ENCODE measurements around the gene WDR48. TPM values are rescaled to one million over a fixed set of nuclear protein-coding genes. Genes with fewer than 3 reads are reported as not detected.

The WDR48 gene
- total and polyA plus RNA-seq, 9 donors, result 27.7 to 39.4 (median 33.3) TPM

- Histone ChIP-seq H3K36me3 (ENCODE audit: control insufficient read depth, insufficient read depth, low read length) (peaks cover 11% of the 10 kb centered on the region), H3K4me1 (ENCODE audit: control insufficient read depth, insufficient read depth, low read length) (peaks cover 32% of the 10 kb centered on the region), H3K27ac (ENCODE audit: low read length) (peak overlapping the region; percentile 92), H3K27me3 (ENCODE audit: control insufficient read depth, insufficient read depth, low read length) (no peaks in the 10 kb centered on the region), H3K9me3 (replicated peaks; ENCODE audit: control insufficient read depth, low read depth, low read length) (no peaks in the 10 kb centered on the region), H3K4me3 (ENCODE audit: low read length) (peak overlapping the region; percentile 93)
- DNase-seq, result peak; percentile 46
- WGBS (ENCODE audit: insufficient coverage), result 2% methylated on average over 13 of the region's 16 CpGs
Observed at GRCh38 chr3:39106281-39106811, 54.5 kb downstream of the WDR48 start.

GRCh38 chr3:39106851-39107387 lies 55.1 kb downstream of the WDR48 start:
- under 1% methylated on average over 55 of the region's 55 CpGs for WGBS (ENCODE audit: insufficient coverage)
- Histone ChIP-seq H3K27ac (ENCODE audit: low read length) (peak overlapping the region; percentile 92), H3K9me3 (replicated peaks; ENCODE audit: control insufficient read depth, low read depth, low read length) (no peaks in the 10 kb centered on the region), H3K4me3 (ENCODE audit: low read length) (peak overlapping the region; percentile 93), H3K27me3 (ENCODE audit: control insufficient read depth, insufficient read depth, low read length) (no peaks in the 10 kb centered on the region), H3K4me1 (ENCODE audit: control insufficient read depth, insufficient read depth, low read length) (peaks cover 32% of the 10 kb centered on the region), H3K36me3 (ENCODE audit: control insufficient read depth, insufficient read depth, low read length) (peaks cover 11% of the 10 kb centered on the region)
- peak; percentile 64 for DNase-seq

- H3K4me1 ChIP-seq (ENCODE audit: control insufficient read depth, insufficient read depth, low read length), result peaks cover 32% of the 10 kb centered on the region
- DNase-seq, result peak; percentile 97
- H3K27ac ChIP-seq (ENCODE audit: low read length), result peak within 1 kb of the TSS; percentile 92
- peaks cover 9% of the 10 kb centered on the region for H3K36me3 ChIP-seq (ENCODE audit: control insufficient read depth, insufficient read depth, low read length)
- no peaks in the 10 kb centered on the region for H3K9me3 ChIP-seq (replicated peaks; ENCODE audit: control insufficient read depth, low read depth, low read length)
- peak within 1 kb of the TSS; percentile 93 for H3K4me3 ChIP-seq (ENCODE audit: low read length)
- under 1% methylated on average over 72 of the region's 74 CpGs for whole genome bisulfite sequencing (ENCODE audit: insufficient coverage)
- no peaks in the 10 kb centered on the region for H3K27me3 ChIP-seq (ENCODE audit: control insufficient read depth, insufficient read depth, low read length)
Observed at GRCh38 chr3:39107388-39108199, 55.8 kb downstream of the WDR48 start, which contains the start of the genes GORASP1 and TTC21A. Gene GORASP1, minus strand, starts transcription at chr3:39107627. Its CDS starts 86 bp downstream, at chr3:39107541. Gene TTC21A, plus strand, starts transcription at chr3:39107680. Its CDS starts 158 bp downstream, at chr3:39107838.

GRCh38 chr3:39108200-39108710 lies 56.4 kb downstream of the WDR48 start:
- peaks cover 4% of the 10 kb centered on the region for H3K36me3 ChIP-seq (ENCODE audit: control insufficient read depth, insufficient read depth, low read length)
- peak overlapping the region; percentile 93 for H3K4me3 ChIP-seq (ENCODE audit: low read length)
- WGBS (ENCODE audit: insufficient coverage), result 20% methylated on average over 2 of the region's 2 CpGs
- DNase-seq, result peak; percentile 61
- H3K27me3 ChIP-seq (ENCODE audit: control insufficient read depth, insufficient read depth, low read length), result no peaks in the 10 kb centered on the region
- H3K4me1 ChIP-seq (ENCODE audit: control insufficient read depth, insufficient read depth, low read length), result peaks cover 32% of the 10 kb centered on the region
- peak overlapping the region; percentile 92 for H3K27ac ChIP-seq (ENCODE audit: low read length)
- no peaks in the 10 kb centered on the region for H3K9me3 ChIP-seq (replicated peaks; ENCODE audit: control insufficient read depth, low read depth, low read length)

- WGBS (ENCODE audit: insufficient coverage), result 81% methylated on average over 3 of the region's 5 CpGs
- Histone ChIP-seq H3K9me3 (replicated peaks; ENCODE audit: control insufficient read depth, low read depth, low read length) (no peaks in the 10 kb centered on the region), H3K4me1 (ENCODE audit: control insufficient read depth, insufficient read depth, low read length) (peaks cover 32% of the 10 kb centered on the region), H3K27ac (ENCODE audit: low read length) (no peak overlapping the region), H3K27me3 (ENCODE audit: control insufficient read depth, insufficient read depth, low read length) (no peaks in the 10 kb centered on the region), H3K36me3 (ENCODE audit: control insufficient read depth, insufficient read depth, low read length) (no peaks in the 10 kb centered on the region), H3K4me3 (ENCODE audit: low read length) (no peak overlapping the region)
- DNase-seq, result no peak
Observed at GRCh38 chr3:39109086-39109485, 57.3 kb downstream of the WDR48 start.

- H3K36me3 ChIP-seq (ENCODE audit: control insufficient read depth, insufficient read depth, low read length), result no peaks in the 10 kb centered on the region
- no peak overlapping the region for H3K27ac ChIP-seq (ENCODE audit: low read length)
- no peaks in the 10 kb centered on the region for H3K27me3 ChIP-seq (ENCODE audit: control insufficient read depth, insufficient read depth, low read length)
- H3K4me3 ChIP-seq (ENCODE audit: low read length), result no peak overlapping the region
- 70% methylated on average over 1 of the region's 2 CpGs for WGBS (ENCODE audit: insufficient coverage)
- no peak for DNase-seq
- H3K9me3 ChIP-seq (replicated peaks; ENCODE audit: control insufficient read depth, low read depth, low read length), result no peaks in the 10 kb centered on the region
- H3K4me1 ChIP-seq (ENCODE audit: control insufficient read depth, insufficient read depth, low read length), result peaks cover 22% of the 10 kb centered on the region
Observed at GRCh38 chr3:39110041-39110639, 58.3 kb downstream of the WDR48 start.

GRCh38 chr3:39112113-39112512 lies 60.3 kb downstream of the WDR48 start:
- Histone ChIP-seq H3K27ac (ENCODE audit: low read length) (no peak overlapping the region), H3K9me3 (replicated peaks; ENCODE audit: control insufficient read depth, low read depth, low read length) (no peaks in the 10 kb centered on the region), H3K4me3 (ENCODE audit: low read length) (no peak overlapping the region), H3K4me1 (ENCODE audit: control insufficient read depth, insufficient read depth, low read length) (peaks cover 6% of the 10 kb centered on the region), H3K36me3 (ENCODE audit: control insufficient read depth, insufficient read depth, low read length) (no peaks in the 10 kb centered on the region), H3K27me3 (ENCODE audit: control insufficient read depth, insufficient read depth, low read length) (no peaks in the 10 kb centered on the region)
- 76% methylated on average over 3 of the region's 3 CpGs for WGBS (ENCODE audit: insufficient coverage)
- no peak for DNase-seq

- H3K27me3 ChIP-seq (ENCODE audit: control insufficient read depth, insufficient read depth, low read length), result no peaks in the 10 kb centered on the region
- no peak overlapping the region for H3K4me3 ChIP-seq (ENCODE audit: low read length)
- H3K27ac ChIP-seq (ENCODE audit: low read length), result no peak overlapping the region
- no peaks in the 10 kb centered on the region for H3K36me3 ChIP-seq (ENCODE audit: control insufficient read depth, insufficient read depth, low read length)
- H3K4me1 ChIP-seq (ENCODE audit: control insufficient read depth, insufficient read depth, low read length), result peaks cover 6% of the 10 kb centered on the region
- 52% methylated on average over 2 of the region's 2 CpGs for WGBS (ENCODE audit: insufficient coverage)
- DNase-seq, result no peak
- no peaks in the 10 kb centered on the region for H3K9me3 ChIP-seq (replicated peaks; ENCODE audit: control insufficient read depth, low read depth, low read length)
Observed at GRCh38 chr3:39112535-39112934, 60.7 kb downstream of the WDR48 start.

GRCh38 chr3:39113291-39113690 lies 61.5 kb downstream of the WDR48 start:
- H3K4me3 ChIP-seq (ENCODE audit: low read length), result no peak overlapping the region
- WGBS (ENCODE audit: insufficient coverage), result 100% methylated on average over 2 of the region's 3 CpGs
- no peak overlapping the region for H3K27ac ChIP-seq (ENCODE audit: low read length)
- H3K4me1 ChIP-seq (ENCODE audit: control insufficient read depth, insufficient read depth, low read length), result peaks cover under 1% of the 10 kb centered on the region
- DNase-seq, result no peak
- no peaks in the 10 kb centered on the region for H3K9me3 ChIP-seq (replicated peaks; ENCODE audit: control insufficient read depth, low read depth, low read length)
- no peaks in the 10 kb centered on the region for H3K27me3 ChIP-seq (ENCODE audit: control insufficient read depth, insufficient read depth, low read length)
- no peaks in the 10 kb centered on the region for H3K36me3 ChIP-seq (ENCODE audit: control insufficient read depth, insufficient read depth, low read length)

GRCh38 chr3:39114456-39114855 lies 62.6 kb downstream of the WDR48 start:
- H3K9me3 ChIP-seq (replicated peaks; ENCODE audit: control insufficient read depth, low read depth, low read length), result no peaks in the 10 kb centered on the region
- H3K4me1 ChIP-seq (ENCODE audit: control insufficient read depth, insufficient read depth, low read length), result no peaks in the 10 kb centered on the region
- no peak overlapping the region for H3K27ac ChIP-seq (ENCODE audit: low read length)
- H3K4me3 ChIP-seq (ENCODE audit: low read length), result no peak overlapping the region
- WGBS (ENCODE audit: insufficient coverage), result 69% methylated on average over 5 of the region's 5 CpGs
- DNase-seq, result no peak
- H3K27me3 ChIP-seq (ENCODE audit: control insufficient read depth, insufficient read depth, low read length), result no peaks in the 10 kb centered on the region
- H3K36me3 ChIP-seq (ENCODE audit: control insufficient read depth, insufficient read depth, low read length), result no peaks in the 10 kb centered on the region
